PC-3 (cell line): ENCODE results near the gene CHID1.

ENCODE experiments used
- EZH2 ChIP-seq: fragments of 300-600 bp; sonication (generic); IDR thresholded peaks from one replicate; pipeline ENCODE4 v1.6.1; 2017; ENCODE audit warnings: antibody characterized with exemption, mild to moderate bottlenecking, low read length; ENCODE audit not compliant: unreplicated experiment
- TF ChIP-seq, protein P1 (sequence below): fragments of 300-600 bp; sonication (generic); conservative IDR thresholded peaks from 2 replicates; pipeline ENCODE4 v1.5.1; 2017; ENCODE audit warnings: antibody characterized with exemption, low read depth, mild to moderate bottlenecking, low read length

DNA sequence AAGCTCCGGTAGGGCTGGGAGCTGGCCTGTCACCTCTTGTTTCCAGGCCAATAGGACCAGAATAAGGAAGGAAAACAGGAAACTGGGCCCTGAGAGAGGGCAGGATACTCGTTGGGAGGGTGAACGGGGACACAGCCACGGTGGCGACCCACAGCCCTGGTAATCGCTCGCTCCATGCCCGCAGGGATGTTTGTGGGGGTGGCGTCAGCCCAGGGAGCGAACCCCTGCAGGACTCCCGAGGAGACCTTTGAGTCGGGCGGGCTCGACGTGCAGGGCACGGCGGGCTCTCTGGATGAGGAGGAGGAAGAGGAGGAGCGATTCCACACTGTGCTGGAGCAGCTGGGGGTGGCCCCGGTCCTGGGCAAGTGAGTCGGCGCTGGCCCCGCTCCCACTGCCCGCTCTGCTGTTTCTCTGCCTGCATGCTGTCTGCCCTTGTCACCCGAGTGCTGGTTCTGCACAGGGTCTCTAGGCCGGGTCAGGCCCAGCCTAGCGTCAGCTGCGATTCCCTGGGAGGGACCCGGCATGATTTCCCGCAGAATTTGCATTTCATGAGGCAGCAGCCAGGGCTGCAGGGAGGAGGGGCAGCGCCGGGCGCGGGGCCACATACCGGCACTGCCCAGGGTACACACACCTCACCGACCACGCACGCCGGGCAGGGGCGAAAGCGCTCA, 81.3 kb downstream of the CHID1 start:
- TF ChIP-seq, protein P1, sequence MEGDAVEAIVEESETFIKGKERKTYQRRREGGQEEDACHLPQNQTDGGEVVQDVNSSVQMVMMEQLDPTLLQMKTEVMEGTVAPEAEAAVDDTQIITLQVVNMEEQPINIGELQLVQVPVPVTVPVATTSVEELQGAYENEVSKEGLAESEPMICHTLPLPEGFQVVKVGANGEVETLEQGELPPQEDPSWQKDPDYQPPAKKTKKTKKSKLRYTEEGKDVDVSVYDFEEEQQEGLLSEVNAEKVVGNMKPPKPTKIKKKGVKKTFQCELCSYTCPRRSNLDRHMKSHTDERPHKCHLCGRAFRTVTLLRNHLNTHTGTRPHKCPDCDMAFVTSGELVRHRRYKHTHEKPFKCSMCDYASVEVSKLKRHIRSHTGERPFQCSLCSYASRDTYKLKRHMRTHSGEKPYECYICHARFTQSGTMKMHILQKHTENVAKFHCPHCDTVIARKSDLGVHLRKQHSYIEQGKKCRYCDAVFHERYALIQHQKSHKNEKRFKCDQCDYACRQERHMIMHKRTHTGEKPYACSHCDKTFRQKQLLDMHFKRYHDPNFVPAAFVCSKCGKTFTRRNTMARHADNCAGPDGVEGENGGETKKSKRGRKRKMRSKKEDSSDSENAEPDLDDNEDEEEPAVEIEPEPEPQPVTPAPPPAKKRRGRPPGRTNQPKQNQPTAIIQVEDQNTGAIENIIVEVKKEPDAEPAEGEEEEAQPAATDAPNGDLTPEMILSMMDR: no peak
- TF ChIP-seq EZH2: no peak
